Renal cortical epithelial cell (primary cell): ENCODE results near the gene ANO2. TPM values are rescaled to one million over a fixed set of nuclear protein-coding genes. Genes with fewer than 3 reads are reported as not detected.

Experiments used
- DNase-seq: peaks from one replicate; pipeline ENCODE4 v3.0.0-alpha.2; 2011; ENCODE audit warnings: low read depth
- total RNA-seq: library from RNA; depleted of rRNA; stranded (reverse); fragments of >200 nt; gene quantifications from 2 replicates; pipeline ENCODE4 v1.2.3, GENCODE V29; 2014

ANO2 gene
- total RNA-seq, 1 donor from 2014 or later, result 2.4 TPM

DNA sequence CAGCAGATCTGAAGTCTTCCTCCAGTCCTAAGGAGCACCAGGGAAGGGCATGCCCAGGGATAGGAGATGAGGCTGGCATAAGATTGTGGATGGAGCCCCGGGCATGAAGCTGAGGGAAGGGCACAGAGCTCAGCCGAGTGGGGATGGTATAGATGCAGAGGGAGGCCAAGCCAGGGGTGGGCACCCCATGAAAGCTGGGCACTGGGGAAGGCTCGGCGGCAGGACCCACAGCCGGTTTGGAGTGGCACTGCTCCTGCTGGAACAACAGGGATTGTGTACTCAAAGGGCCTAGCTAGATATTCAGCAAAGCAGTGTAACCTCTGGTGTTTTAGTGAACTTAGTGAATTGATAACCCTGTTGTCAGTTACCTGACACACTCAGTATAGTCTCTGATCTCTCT lies 396.0 kb downstream of the ANO2 start:
- DNase-seq, result no peak

DNA sequence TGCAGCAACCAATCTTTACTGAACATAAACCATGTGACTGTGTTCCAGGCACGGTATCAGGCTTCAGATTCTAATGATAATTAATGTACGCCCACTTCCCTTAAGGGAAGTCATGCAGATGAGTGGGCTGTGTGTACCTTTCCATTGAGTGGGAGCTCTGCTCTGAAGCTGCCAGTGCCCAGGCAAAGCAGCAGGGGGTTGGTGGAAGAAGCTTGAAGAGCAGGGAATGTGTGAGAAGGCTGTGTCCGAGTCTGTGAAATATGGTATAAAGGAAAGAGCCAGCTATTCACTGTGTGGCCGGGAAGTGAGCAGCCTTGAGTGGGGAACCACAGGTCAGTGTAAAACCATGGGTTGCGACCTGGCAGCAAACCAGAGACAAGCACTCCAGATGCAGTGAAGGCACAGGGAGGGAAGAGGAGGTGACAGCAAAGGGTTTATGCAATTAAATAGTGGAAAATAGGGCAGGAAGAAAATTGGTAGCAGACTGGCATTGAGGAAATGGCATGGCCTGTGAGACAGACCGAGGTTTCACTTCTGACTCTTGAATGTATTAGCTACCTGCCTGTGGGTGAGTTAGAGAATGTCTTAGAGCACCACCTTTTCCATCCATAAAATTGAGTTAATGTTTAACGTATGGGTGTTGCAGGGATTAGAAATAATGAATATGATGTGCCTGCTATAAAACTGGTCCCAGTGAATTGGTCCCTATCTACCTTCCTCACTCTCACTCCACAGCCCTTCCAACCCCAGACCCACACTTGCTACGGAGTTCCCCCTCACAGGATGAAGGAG lies 396.7 kb downstream of the ANO2 start:
- peak; percentile 74 for DNase-seq

DNA sequence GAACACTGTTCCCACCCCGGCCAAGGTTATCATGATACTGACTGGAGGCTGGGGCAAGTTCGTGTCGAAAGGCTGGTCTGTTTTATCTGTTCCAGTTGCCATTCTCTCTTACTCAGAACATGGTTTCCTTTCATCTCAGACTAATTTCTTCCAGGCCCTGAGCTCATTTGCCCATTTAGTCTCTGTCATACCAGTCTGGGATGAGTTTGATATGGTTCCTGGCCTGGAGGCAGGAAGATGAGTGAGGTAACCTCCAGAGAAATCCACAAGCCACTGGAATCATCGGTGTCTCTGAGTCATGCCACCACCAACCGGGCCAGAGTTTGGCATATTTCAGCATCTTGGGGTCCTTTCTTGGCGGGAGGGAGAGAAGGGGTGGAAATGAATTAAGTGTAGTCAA lies 398.4 kb downstream of the ANO2 start:
- DNase-seq, result no peak

DNA sequence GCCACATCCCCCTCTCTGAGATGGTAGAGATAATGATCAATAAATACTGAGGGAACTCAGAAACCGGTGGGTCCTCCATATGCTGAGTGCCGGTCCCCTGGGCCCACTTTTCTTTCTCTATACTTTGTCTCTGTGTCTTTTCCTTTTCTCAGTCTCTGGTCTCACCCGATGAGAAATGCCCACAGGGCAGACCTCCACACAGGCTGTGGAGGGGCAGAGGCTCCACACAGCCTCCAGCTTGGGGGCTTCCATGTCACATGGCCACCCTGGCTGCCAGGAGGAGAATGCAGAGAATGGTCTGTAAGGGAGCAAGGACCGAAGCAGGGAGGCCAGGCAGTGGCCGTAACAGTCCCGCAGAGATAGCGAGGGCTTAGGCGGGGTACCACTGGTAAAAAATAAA lies 407.3 kb downstream of the ANO2 start:
- DNase-seq, result no peak

DNA sequence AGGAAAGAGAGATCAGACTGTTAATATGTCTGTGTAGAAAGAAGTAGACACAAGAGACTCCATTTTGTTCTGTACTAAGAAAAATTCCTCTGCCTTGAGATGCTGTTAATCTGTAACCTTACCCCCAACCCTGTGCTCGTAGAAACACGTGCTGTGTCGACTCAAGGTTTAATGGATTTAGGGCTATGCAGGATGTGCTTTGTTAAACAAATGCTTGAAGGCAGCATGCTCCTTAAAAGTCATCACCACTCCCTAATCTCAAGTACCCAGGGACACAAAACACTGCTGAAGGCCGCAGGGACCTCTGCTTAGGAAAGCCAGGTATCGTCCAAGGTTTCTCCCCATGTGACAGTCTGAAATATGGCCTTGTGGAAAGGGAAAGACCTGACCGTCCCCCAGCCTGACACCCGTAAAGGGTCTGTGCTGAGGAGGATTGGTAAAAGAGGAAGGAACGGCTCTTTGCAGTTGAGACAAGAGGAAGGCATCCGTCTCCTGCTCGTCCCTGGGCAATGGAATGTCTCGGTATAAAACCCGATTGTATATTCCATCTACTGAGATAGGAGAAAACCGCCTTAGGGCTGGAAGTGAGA lies 407.9 kb downstream of the ANO2 start:
- peak; percentile 2 for DNase-seq

DNA sequence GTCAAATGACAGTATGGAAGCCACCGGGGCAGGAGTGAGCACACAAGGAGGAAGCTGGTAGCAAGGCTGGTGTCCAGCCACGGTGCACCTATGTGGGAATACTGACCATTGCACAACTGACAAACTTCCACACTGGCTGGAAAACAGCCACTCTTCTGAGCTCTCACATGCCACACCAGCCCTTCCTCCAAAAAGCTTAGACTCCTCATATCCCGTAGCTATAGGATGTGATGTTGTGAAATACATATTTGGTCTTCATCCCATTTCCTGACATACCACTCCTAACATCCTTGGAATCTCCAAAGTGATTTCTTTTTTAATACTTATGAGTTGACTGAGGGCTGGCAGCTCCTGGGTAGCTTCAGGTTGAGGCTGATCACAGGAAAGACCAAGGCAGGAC lies 409.5 kb downstream of the ANO2 start:
- no peak for DNase-seq

DNA sequence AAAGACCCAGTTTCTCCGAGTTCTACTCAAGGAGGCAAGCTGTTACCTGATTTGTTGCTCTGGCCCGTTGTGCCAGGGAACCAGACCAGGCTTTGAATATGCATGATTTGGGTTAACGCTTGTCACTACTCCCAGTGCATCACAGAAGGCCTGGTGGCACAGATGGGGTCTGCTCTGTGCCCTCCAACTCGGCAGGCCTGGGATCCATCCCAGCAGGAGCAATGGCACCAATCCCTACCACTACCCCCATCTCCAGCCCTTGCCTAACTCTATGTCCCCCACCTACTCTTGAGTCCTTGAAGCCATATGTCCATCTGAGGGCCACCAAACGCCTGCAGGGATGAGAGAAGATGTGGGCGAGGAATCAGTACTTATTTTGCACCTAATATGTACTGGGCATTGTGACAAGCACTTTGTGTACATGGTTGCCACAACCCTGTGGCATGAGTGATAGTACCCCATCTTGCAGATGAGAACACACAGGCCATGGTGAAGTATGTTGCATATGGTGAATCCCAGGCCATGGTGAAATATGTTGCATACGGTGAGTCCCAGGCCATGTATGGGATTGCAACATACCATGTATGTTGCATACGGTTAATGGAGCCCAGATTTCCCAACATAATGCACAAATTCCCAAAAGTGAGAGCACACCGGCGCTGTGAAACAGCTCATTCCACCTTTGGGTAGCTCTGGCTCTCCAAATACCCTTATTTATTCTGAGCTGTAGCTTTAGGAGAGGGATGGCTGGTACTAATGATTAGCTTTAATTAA lies 410.4 kb downstream of the ANO2 start:
- DNase-seq, result no peak

DNA sequence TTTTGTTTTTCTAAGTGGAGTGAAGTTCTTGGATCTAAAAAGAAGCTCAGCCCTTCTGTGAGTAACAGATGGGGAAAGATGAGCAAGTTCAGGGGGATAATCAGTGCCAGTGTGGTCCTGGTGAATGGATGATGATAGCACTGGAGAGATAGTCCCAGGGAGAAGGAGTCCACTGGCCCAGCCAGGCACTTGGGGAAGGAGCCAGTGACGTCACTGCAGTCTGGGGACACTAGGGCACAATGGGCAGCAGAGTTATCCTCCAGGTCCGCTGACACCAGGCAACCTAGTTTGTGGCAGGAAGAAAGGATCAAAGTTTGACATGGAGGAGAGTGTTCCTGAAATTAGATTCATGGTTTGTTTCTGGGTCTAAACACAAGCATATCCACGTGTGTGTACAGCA lies 411.7 kb downstream of the ANO2 start:
- no peak for DNase-seq

DNA sequence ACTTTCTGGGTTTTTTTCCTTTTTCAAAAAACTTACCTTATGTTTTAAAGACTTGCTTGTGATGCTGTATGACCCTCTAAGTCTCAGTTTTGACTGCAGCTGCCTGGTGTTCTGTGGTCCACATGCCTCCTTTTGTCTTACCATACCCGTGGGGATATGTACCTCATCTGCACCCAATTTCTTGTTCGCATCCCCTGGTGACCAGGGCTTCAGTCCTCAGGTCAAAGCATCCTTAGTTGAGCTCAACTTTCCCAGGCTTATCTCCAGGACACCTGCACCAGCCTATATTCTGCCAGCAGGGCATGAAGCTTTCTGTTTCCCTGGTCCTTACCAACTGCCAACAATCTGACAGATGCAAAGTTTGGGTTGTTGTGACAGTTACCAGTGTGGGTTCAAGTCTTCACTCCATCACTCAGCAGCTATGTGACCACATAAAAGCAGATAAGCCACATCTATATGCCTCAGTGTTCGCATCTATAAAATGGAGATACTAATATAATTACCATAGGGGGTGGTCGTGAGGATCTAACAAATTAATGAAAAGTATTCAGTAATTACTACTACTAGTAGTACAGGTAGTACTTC lies 419.2 kb downstream of the ANO2 start:
- no peak for DNase-seq

DNA sequence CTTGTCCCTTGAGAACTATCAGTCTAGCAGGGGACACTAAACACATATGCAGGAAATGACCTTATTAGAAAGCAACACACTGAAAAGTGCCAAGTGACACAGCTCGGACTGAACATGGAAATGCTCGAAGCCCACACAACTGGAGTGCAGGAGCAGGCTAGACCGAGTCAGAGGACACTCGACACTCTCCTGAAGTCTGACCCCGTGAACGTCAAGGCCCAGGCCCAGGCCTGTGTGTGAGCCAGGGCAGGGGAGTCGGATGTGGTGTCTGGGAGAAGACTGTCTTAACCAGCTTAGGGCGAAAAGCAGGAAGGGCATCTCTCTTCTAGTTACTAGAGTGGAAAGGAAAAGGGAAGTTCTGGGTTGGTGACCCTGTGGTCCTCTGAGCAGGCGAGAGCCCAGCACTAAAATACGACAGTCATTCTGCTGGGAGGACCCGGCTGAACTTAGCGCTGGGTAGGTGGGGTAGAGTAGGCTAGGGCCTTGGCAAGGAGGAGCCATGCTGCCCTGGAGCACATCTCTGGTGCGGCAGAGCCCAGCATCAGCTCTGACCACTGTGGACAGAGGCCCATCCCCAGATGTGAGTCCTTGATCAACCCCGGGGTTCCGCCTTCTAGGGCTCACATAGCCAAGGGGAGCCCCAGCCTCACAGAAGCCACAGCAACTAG lies 420.2 kb downstream of the ANO2 start:
- no peak for DNase-seq

DNA sequence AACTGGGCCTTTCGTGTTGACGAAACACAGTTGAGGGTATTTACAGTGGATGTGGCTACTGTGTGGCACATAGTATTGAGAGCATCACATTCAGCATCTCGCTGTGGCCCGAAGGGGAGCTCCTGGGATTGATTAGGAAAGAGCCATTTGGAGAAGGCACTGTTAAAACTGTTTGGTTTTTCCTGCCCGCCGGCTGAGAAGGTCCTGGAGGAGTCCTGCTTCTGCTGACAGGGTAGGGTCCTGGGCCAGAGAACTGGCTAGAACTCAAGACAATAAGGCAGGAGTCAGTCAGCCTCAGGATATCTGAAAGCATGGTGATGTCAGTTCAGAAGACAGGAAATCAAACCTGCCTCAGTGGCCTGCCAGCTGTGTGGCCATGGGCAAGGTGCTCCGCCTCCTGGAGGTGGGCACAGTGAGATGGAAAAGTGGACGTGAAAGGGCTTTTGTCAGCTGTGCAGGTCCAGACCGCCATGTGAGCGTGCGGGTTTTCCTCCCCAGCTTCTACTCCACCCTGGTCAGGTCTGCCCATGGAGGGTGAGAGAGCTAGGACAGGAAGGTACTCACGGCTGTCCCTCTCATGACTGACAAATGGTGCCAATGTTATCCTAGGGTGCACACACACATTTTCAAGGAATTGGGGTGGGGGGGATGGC lies 420.8 kb downstream of the ANO2 start:
- DNase-seq, result no peak

DNA sequence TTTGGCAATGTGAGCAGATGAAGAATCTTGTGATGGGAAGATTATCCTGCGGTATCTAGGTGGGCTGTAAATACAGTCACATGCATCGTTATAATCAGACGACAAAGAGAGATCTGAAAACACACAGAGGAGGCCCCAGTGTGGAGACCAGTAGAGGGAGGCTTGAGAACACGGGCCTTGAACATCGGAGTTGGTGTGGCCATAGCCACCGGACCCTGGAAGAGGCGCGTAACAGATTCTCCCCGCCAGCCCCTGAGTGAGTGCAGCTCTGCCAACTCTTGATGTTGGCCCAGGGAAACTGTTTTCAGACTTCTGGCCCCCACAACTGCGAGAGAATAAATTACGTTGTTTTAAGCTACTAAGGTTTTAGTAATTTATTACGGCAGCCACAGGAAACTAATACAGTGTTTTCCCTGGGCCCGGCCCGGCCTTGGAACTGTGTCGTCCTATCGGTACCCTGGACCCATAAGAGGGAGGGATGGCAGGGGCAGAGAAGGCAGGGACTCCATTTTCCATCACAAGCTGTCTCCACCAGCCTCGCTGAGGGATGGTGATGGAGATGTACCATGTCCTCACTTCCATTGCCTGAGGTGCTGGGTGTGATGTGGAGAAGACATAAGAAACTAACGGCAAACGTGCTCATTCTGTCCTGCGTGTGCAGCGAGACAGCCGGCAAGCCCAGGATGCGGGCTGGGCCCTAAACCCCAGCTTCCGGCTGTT lies 421.5 kb downstream of the ANO2 start:
- no peak for DNase-seq

DNA sequence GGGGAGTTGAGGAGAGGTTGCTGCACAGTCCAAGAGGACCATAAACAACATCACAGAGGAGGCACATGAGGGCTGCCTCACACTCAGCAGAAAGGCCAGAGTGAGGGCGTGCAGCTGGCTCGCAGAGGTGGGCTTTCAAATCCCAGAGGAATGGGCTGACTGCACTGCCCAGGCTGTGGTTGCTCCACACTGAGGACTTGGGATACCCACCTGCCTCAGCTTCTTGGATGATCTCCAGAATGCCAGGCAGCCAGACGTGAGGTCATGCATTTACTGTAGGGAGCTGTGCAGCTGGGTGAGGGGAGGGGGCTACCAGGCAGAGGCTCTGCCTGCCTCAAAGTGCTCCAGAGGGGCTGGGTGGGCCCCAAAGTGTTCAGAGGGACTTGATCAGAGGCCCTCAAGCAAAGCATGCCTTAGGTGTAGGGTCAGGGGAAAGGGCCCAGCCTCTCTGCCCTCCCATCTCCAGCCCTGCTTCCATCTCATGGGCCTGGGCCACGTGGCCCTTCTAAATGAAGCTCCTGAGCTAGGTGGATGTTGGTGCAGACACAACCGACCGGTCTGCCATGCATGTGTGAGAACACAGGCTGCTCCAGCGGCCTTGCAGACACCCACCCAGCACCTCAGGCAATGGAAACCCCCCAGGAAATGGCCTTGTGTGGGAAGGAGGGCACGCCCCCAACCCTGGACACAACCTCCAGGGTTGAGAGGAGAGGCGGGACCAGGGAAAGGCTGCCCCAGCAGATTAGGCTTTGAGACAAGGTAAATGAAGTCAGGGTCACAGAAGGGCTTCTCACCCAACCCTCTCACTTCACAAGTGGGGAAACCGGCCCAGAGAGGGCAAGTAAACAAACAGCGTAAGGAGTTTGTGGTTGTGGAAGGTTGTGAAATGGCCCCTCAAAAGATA lies 422.4 kb downstream of the ANO2 start:
- DNase-seq, result no peak

DNA sequence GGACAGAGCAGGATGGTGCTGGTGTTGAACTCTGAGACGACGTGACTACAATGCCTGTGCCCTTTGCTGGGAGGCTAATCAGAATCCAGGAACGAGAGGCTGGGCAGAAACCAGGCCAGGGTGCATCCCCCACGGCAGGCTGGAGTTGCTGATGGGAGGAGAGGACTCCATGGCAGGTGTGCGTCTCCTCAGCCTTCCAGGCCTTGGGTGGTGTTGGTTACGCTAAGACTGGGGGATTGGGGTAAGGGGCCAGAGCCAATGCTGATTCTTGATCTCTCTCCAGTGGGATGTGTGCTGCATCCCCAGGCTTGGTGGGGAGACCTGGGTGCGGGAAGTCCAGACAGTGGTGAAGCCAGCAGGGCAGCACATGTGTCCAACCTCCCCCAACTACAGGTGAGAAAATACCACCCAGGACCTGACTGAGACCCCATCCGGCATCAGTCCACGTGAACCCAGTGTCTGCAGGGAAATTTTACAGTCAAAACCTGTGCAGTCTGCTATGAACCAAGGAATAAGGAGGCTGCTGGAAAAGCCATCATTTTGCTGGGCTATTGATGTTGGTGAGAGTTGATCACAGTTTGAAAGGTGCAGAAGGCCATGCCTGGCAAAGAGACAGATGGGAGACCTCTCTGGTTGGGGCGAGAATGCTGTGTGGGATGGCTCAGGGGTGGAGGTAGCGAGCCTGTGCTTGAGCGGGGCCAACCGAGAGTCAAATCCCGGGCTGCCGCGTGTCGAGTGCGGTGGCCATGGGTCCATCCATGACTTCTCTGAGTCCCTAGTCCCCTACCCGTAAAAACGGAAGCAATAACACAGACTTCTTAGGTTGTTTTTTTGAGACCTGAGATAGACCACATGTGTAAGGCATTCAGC lies 423.4 kb downstream of the ANO2 start:
- DNase-seq, result no peak

DNA sequence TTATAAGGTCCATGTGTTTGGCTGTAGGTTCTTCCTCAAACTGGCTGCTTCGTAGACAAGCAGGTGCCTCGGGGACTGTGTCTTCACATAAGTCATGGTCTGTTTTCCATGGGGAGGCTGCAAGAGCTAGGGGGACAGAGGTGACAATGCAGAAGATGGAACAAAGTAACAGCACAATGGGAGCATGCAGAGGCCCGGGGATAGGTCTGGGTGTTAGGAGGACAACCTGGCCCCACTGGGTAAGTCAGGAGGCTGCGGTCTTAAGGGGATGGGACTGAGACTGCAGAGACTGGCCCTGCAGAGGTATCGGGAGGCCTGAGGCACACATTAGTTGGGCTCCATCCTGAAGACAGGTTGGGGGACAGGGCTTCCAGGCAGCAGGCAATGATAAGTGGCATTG lies 424.2 kb downstream of the ANO2 start:
- no peak for DNase-seq

DNA sequence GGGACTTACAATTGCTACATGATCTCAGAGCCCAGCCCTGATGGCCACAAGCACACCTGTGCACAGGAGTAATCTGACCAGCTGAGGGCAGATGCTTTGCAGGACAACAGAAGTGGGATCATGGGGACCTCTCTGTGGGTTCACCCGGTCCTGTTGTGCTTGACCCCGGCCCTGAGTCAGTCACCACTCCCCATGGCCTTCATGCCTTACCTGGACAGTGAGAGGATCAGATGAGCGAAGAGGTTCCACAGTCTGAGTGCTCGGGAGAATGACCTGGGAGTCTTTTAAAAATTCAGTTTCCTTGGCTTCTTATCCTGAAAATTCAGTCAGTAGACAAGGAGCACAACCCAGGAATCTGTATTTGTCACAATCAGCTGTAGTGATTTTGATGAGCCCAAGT lies 425.0 kb downstream of the ANO2 start:
- DNase-seq, result no peak

DNA sequence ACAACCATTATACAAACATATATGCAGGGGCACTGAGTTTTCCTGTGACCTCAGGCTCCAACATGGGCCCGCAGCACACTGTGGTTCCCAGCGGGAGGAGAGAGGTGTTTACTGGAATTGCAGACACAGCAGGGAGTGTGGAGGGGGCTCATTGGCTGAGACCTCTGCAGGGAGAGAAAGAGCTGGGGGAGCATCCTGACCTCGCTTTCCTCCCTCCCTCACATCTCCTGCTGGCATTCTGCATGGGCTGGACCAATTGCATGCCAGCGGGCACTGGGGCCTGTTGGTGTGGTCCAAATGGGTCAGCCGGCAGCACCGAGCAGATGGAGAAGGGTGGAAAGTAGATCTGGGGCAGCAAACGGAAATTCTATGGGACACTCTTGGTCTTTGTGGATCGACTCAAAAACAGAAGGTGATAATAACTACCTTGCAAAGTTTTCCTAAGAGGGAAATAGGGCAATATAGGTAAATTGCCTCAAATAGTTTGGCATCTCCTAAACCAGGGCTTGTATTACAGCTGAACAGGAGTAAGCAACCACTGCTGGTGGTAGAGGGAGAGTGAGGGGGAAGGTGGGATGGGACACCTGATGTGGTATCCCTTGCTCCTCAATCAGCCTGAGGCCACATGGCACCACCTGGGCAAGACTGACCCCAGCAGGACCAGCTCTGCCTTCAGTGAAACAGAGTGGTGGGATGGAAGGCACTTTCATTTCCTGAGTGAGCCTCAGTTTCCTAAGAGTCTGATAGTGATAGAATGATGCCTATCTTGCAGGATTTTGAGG lies 426.3 kb downstream of the ANO2 start:
- DNase-seq, result no peak
